Epithelial cell of esophagus (primary cell): Measurements from ENCODE around the gene RPTOR.

Experiments
- DNase-seq: peaks from one replicate; pipeline ENCODE4 v3.0.0; 2010; ENCODE audit warnings: low read depth
- H3K4me3 ChIP-seq: 2 replicates; pipeline ENCODE4 v1.5.1; 2011; ENCODE audit warnings: mild to moderate bottlenecking, low read length, control low read depth
- TF ChIP-seq, protein P1 (sequence below): IDR thresholded peaks from 2 replicates; pipeline ENCODE4 v1.5.1; 2011; ENCODE audit warnings: low read depth, mild to moderate bottlenecking, low read length, control low read depth, inconsistent platforms; ENCODE audit not compliant: insufficient read depth; ENCODE audit errors: missing control alignments

Gene RPTOR

DNA sequence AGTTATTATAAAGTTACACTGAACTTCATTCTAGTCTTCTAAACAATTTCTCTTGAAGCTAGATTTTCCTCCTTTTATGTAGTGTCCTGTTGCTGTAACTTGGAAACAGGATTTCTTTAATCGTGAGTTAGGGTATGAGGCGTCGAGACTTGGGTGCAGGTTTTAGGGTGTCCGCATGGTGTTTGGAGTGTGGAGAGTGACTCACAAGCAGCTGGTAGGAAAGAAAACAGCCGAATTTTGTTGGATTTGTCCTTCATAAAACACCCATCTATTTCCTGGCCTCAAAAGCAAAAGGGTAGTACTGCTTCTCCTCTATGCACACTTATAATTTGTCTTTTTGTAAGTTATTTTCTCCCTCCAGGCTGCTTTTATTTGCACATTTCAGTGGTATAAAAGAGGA, 1.6 kb downstream of the RPTOR start:
- TF ChIP-seq, protein P1, sequence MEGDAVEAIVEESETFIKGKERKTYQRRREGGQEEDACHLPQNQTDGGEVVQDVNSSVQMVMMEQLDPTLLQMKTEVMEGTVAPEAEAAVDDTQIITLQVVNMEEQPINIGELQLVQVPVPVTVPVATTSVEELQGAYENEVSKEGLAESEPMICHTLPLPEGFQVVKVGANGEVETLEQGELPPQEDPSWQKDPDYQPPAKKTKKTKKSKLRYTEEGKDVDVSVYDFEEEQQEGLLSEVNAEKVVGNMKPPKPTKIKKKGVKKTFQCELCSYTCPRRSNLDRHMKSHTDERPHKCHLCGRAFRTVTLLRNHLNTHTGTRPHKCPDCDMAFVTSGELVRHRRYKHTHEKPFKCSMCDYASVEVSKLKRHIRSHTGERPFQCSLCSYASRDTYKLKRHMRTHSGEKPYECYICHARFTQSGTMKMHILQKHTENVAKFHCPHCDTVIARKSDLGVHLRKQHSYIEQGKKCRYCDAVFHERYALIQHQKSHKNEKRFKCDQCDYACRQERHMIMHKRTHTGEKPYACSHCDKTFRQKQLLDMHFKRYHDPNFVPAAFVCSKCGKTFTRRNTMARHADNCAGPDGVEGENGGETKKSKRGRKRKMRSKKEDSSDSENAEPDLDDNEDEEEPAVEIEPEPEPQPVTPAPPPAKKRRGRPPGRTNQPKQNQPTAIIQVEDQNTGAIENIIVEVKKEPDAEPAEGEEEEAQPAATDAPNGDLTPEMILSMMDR, result no peak
- peak overlapping the region; percentile 97 for H3K4me3 ChIP-seq
- no peak for DNase-seq

DNA sequence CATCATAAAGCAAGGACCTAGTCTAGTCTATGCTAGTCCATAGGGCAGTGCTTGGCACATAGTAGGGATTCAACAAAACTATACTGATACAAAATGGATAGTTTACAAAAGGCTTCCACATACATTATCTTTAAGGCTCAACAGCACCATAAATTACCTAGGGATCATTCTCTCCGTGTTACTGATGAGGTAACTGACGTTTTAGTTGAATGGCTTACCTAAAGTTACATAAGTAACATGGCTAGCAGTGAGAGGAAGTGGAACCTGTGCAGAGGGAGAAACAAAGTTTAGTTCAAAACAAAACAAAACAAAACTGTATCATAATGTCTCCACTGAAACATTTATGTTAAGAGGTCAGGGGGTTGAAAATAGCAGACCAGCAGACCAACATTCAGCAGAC, 7.9 kb downstream of the RPTOR start:
- TF ChIP-seq, protein P1, result no peak
- H3K4me3 ChIP-seq, result no peak overlapping the region
- no peak for DNase-seq

DNA sequence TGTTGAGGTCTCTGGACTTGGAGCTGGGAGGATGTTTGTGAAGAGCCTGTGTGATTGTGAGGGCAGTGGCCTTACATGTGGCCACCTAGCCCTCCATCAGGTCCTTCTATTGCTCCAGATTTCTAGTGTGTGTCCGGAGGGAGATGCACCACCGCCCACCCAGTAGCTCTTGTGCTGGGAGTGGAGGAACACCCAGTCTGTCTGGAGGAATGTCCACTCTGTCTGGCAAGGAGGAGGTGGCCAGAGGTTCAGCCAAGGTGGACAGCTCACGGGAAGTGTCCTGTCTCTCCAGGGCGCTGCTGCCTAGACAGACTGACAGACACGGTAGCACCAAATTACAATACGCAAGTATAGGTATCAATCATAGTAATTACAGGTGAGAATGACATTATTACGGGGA, 10.6 kb downstream of the RPTOR start:
- TF ChIP-seq, protein P1, result no peak
- no peak overlapping the region for H3K4me3 ChIP-seq
- no peak for DNase-seq

DNA sequence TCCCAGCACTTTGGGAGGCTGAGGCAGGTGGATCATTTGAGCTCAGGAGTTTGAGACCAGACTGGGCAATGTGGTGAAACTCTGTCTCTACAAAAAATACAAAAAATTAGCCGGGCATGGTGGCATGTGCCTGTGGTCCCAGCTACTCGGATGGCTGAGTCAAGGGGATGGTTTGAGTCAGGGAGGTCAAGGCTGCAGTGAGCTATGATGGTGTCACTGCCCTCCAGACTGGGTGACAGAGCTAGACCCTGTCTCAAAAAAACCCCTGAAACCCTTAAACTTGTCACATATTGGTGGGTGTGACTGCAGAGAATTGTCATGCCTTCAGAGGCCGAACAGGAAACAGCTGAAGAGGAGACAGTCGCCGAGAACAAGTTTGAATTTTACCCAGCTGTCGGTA, 13.4 kb downstream of the RPTOR start:
- no peak for DNase-seq
- H3K4me3 ChIP-seq, result no peak overlapping the region
- TF ChIP-seq, protein P1, result no peak

DNA sequence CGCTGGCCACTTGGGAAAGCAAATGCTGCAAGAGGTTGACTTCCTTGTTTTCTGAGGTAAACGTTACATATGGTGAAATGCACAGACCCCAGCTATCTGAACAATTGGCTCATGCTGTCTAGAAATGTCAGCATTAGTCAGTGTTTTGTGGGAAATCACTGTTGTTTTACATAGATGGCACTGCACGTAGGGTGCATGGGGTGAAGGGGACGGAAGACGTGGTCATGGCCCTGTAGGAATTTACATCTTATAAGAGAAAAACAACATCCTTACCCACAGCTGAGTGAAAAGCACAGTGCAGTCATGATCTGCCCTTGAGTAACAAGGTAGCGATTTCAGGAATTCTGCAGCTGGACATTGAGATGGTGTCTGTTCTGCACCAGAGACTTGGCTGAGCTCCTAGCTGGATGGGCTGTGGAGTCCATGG, 15.2 kb downstream of the RPTOR start:
- no peak overlapping the region for H3K4me3 ChIP-seq
- TF ChIP-seq, protein P1, result no peak
- DNase-seq, result no peak

DNA sequence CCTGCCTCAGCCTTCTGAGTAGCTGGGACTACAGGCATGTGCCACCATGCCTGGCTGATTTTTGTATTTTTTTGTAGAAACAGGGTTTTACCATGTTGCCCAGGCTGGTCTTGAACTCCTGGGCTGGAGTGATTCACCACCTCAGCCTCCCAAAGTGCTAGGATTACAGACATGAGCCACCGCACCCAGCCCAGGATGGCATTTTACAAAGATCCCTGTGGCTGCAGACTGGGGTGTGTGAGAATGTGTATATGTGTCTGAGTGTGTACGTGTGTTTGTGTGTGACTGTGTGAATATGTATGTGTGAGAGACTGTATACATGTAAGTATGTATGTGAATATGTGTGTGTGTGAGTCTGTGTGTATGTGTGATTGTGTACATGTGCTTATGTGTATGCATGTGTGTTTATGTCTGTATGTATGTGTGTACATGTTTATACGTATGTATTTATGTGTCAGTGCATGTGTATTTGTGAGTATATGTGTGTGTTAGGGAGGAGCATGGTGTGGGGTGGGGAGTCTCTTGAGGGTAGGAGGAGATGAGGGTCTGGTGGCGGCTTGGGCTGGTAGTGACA, 17.0 kb downstream of the RPTOR start:
- DNase-seq, result no peak
- H3K4me3 ChIP-seq, result no peak overlapping the region
- TF ChIP-seq, protein P1, result no peak

DNA sequence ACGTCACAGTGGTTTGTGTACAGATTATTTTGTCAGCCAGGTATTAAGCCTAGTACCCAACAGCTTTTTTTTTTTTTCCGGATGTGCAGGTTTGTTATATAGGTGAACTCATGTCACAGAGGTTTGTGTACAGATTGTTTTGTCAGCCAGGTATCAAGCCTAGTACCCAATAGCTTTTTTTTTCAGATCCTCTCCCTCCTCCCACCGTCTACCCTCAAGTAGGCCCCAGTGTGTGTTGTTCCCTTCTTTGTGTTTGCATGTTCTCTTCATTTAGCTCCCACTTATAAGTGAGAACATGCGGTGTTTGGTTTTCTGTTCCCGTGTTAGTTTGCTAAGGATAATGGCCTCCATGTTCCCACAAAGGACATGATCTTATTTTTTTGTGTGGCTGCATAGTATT, 19.9 kb downstream of the RPTOR start:
- TF ChIP-seq, protein P1, result no peak

More for the DNA sequence above, 19.9 kb downstream of the RPTOR start:
- no peak for DNase-seq
- no peak overlapping the region for H3K4me3 ChIP-seq
